Lower lobe of right lung (tissue), 2 donors: Measurements from ENCODE around the gene ANKRD11. TPM values are rescaled to one million over a fixed set of nuclear protein-coding genes. Genes with fewer than 3 reads are reported as not detected.

Experiments
- ATAC-seq, 2 donors: fragments of 200-7000 bp; cut with Tn5 transposase; one replicate each; pipeline ENCODE4 v1.9.1; 2020 to 2022; ENCODE audit warnings: mild to moderate bottlenecking in 2 of 2, moderate library complexity in 2 of 2
- DNase-seq: peaks from one replicate; pipeline ENCODE4 v3.0.0-alpha.2; 2020
- H3K27ac ChIP-seq: fragments of 200-600 bp; one replicate; pipeline ENCODE4 v1.8.0; 2022
- H3K27me3 ChIP-seq: fragments of 200-600 bp; one replicate; pipeline ENCODE4 v1.8.0; 2022; ENCODE audit warnings: low read depth
- H3K36me3 ChIP-seq: fragments of 200-600 bp; one replicate; pipeline ENCODE4 v1.8.0; 2022; ENCODE audit warnings: mild to moderate bottlenecking
- H3K4me1 ChIP-seq: fragments of 200-600 bp; one replicate; pipeline ENCODE4 v1.8.0; 2022
- H3K4me3 ChIP-seq: fragments of 200-600 bp; one replicate; pipeline ENCODE4 v1.8.0; 2022; ENCODE audit warnings: mild to moderate bottlenecking
- H3K9me3 ChIP-seq: fragments of 200-600 bp; one replicate; pipeline ENCODE4 v1.8.0; 2022
- intact Hi-C: fragments of 100-400 bp; cut with DNase I; formaldehyde crosslinking; loops from one replicate; pipeline ENCODE4 v1.11.0; 2022
- total RNA-seq: library from RNA; stranded (reverse); fragmentation: NEBNext Ultra II Directional; extraction: Animal tissue kit (Norgen Biotek cat#: 25700); gene quantifications from one replicate; pipeline ENCODE4 v1.2.1, GENCODE V29; 2021
- TF ChIP-seq, protein P1 (sequence below): fragments of 200-600 bp; IDR thresholded peaks from one replicate; pipeline ENCODE4 v1.8.0; 2022; ENCODE audit warnings: antibody characterized with exemption, mild to moderate bottlenecking
- donor health status: DM: no; HTN: yes; CAD: no; lungs with severe emphysema.

The ANKRD11 gene
- total RNA-seq, 1 donor from 2014 or later = 127 TPM

DNA sequence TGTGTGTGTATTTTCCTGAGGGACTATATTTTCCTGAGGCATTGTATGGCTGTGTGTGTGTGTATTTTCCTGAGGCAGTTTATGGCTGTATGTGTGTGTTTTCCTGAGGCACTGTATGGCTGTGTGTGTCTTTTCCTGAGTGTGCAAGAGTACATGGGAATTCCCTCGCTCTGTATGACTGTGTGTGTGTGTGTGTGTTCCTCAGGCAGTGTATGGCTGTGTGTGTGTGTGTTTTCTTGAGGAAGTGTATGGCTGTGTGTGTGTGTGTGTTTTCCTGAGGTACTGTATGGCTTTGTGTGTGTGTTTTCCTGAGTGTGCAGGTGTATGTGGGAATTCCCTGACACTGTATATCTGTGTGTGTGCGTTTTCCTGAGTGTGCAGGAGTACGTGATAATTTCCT lies 268.8 kb downstream of the ANKRD11 start:
- TF ChIP-seq, protein P1, sequence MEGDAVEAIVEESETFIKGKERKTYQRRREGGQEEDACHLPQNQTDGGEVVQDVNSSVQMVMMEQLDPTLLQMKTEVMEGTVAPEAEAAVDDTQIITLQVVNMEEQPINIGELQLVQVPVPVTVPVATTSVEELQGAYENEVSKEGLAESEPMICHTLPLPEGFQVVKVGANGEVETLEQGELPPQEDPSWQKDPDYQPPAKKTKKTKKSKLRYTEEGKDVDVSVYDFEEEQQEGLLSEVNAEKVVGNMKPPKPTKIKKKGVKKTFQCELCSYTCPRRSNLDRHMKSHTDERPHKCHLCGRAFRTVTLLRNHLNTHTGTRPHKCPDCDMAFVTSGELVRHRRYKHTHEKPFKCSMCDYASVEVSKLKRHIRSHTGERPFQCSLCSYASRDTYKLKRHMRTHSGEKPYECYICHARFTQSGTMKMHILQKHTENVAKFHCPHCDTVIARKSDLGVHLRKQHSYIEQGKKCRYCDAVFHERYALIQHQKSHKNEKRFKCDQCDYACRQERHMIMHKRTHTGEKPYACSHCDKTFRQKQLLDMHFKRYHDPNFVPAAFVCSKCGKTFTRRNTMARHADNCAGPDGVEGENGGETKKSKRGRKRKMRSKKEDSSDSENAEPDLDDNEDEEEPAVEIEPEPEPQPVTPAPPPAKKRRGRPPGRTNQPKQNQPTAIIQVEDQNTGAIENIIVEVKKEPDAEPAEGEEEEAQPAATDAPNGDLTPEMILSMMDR = no peak
- no peak overlapping the region for H3K27ac ChIP-seq
- DNase-seq (no peak), ATAC-seq (no peak)
- intact Hi-C loops = no loop called here
- peaks cover 57% of the 10 kb centered on the region for H3K36me3 ChIP-seq
- H3K4me3 ChIP-seq = no peak overlapping the region
- H3K4me1 ChIP-seq = peaks cover 21% of the 10 kb centered on the region
- H3K9me3 ChIP-seq = no peaks in the 10 kb centered on the region
- no peaks in the 10 kb centered on the region for H3K27me3 ChIP-seq

- DNase-seq (no peak), ATAC-seq (no peak)
- Histone ChIP-seq H3K27me3 (no peaks in the 10 kb centered on the region), H3K9me3 (no peaks in the 10 kb centered on the region), H3K4me3 (no peak overlapping the region), H3K36me3 (peaks cover 37% of the 10 kb centered on the region), H3K27ac (no peak overlapping the region), H3K4me1 (peaks cover 36% of the 10 kb centered on the region)
- intact Hi-C loops = no loop called here
- TF ChIP-seq, protein P1 = no peak
Observed at GRCh38 chr16:89219365-89219764, 271.0 kb downstream of the ANKRD11 start.

Other genes with a start within 250 kb of the ANKRD11 start
- gene SPG7, start 17.8 kb upstream of the ANKRD11 start, total RNA-seq = 98.8 TPM
- 1,727 TPM for gene RPL13, start 70.1 kb upstream of the ANKRD11 start, total RNA-seq
- gene CPNE7, start 85.2 kb upstream of the ANKRD11 start, total RNA-seq = 0.35 TPM
- gene DPEP1, start 123.1 kb upstream of the ANKRD11 start, total RNA-seq = 0.59 TPM
- gene CHMP1A, start 167.1 kb upstream of the ANKRD11 start, total RNA-seq = 70.4 TPM
- 9.7 TPM for gene SPATA33, start 167.3 kb upstream of the ANKRD11 start, total RNA-seq
- gene CDK10, start 196.1 kb upstream of the ANKRD11 start, total RNA-seq = 79.6 TPM
- gene SPATA2L, start 211.1 kb upstream of the ANKRD11 start, total RNA-seq = 10.3 TPM
- gene VPS9D1, start 230.3 kb upstream of the ANKRD11 start, total RNA-seq = 15.6 TPM
- 33.2 TPM for gene ZNF276, start 231.0 kb upstream of the ANKRD11 start, total RNA-seq